Ishikawa (cell line): ENCODE data around the gene PALLD.

Experiments used
- CEBPB ChIP-seq: IDR thresholded peaks from 2 replicates; pipeline ENCODE4 v1.6.1; 2012
- CREB1 ChIP-seq: IDR thresholded peaks from 2 replicates; pipeline ENCODE4 v1.6.1; 2012; ENCODE audit warnings: low read depth
- EGR1 ChIP-seq: IDR thresholded peaks from 2 replicates; pipeline ENCODE4 v1.6.1; 2012
- EP300 ChIP-seq: IDR thresholded peaks from 2 replicates; pipeline ENCODE4 v1.6.1; 2012; ENCODE audit warnings: borderline replicate concordance
- FOXM1 ChIP-seq: IDR thresholded peaks from 2 replicates; pipeline ENCODE4 v1.6.1; 2012; ENCODE audit warnings: low read depth, borderline replicate concordance
- MAX ChIP-seq: IDR thresholded peaks from 2 replicates; pipeline ENCODE4 v1.6.1; 2012
- NFIC ChIP-seq: IDR thresholded peaks from 2 replicates; pipeline ENCODE4 v1.6.1; 2012
- RAD21 ChIP-seq: IDR thresholded peaks from 2 replicates; pipeline ENCODE4 v1.6.1; 2012; ENCODE audit warnings: low read depth
- REST ChIP-seq: IDR thresholded peaks from 2 replicates; pipeline ENCODE4 v1.6.1; 2012; ENCODE audit warnings: low read depth, mild to moderate bottlenecking
- TAF1 ChIP-seq: IDR thresholded peaks from 2 replicates; pipeline ENCODE4 v1.6.1; 2012; ENCODE audit warnings: low read depth, mild to moderate bottlenecking
- TCF12 ChIP-seq: IDR thresholded peaks from 2 replicates; pipeline ENCODE4 v1.6.1; 2012; ENCODE audit warnings: low read depth
- TEAD4 ChIP-seq: IDR thresholded peaks from 2 replicates; pipeline ENCODE4 v1.6.1; 2012
- USF1 ChIP-seq: IDR thresholded peaks from 2 replicates; pipeline ENCODE4 v1.6.1; 2012
- YY1 ChIP-seq: IDR thresholded peaks from 2 replicates; pipeline ENCODE4 v1.6.1; 2012; ENCODE audit warnings: low read depth
- ZBTB7A ChIP-seq: IDR thresholded peaks from 2 replicates; pipeline ENCODE4 v1.6.1; 2012; ENCODE audit warnings: low read depth

The PALLD gene

DNA sequence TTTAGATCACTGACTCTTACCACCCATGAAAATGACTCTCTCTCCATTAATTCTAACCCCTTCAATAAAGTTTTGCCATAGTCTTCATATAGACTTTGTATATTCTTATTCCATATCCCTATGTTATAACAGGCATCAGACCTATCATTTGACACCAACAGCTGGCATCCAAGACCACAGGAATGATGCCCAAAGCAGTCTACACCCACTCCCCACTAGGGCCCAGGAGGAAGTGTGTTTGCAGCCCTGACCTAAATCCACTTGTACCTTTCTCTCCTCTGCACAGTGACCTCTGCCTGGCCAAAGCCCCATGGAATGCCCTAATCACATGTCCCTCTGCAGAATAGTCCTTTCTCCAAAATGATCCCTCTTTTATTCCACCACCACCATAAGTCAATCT lies 294.0 kb downstream of the PALLD start:
- TF ChIP-seq TAF1 (no peak), FOXM1 (no peak), EGR1 (no peak), USF1 (no peak)

- TF ChIP-seq EP300 (no peak), NFIC (no peak), RAD21 (no peak), MAX (no peak), YY1 (no peak), TAF1 (no peak), ZBTB7A (no peak), TCF12 (no peak), TEAD4 (no peak), CEBPB (no peak), REST (no peak), EGR1 (no peak), USF1 (no peak), FOXM1 (no peak), CREB1 (no peak)
These were observed 294.5 kb downstream of the PALLD start for GRCh38 chr4:168791376-168791775.

- TF ChIP-seq MAX = no peak
- TF ChIP-seq FOXM1 = no peak
- no peak for TF ChIP-seq USF1
- TF ChIP-seq CEBPB = no peak
- no peak for TF ChIP-seq NFIC
- no peak for TF ChIP-seq EP300
- TF ChIP-seq TAF1 = no peak
- TF ChIP-seq REST = no peak
- TF ChIP-seq TCF12 = no peak
- TF ChIP-seq RAD21 = no peak
- TF ChIP-seq CREB1 = no peak
- no peak for TF ChIP-seq TEAD4
- no peak for TF ChIP-seq ZBTB7A
- TF ChIP-seq EGR1 = no peak
- TF ChIP-seq YY1 = no peak
These were observed 296.7 kb downstream of the PALLD start for GRCh38 chr4:168793542-168793941.

- TF ChIP-seq FOXM1 (no peak), NFIC (no peak), CREB1 (no peak), CEBPB (no peak), TAF1 (no peak), EGR1 (no peak), USF1 (no peak), ZBTB7A (no peak), YY1 (no peak), RAD21 (no peak)
These were observed 297.3 kb downstream of the PALLD start for GRCh38 chr4:168794092-168794707.

DNA sequence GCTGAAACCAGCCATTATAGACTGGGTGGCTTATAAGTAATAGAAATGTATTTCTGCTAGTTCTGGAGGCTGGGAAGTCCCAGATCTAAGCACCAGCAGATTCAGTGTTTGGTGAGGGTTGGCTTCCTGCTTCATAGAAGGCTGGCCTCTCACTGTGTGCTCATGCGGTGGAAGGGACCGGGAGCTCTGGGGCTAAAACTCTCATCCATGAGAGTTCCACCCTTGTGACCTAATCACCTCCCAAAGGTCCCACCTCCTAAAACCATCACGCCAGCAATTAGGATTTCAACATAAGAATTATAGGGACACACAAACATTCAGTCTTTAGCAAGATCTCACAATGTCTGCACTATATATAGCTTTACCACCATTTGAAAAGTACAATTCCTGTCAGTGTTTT lies 298.0 kb downstream of the PALLD start:
- no peak for TF ChIP-seq TEAD4

DNA sequence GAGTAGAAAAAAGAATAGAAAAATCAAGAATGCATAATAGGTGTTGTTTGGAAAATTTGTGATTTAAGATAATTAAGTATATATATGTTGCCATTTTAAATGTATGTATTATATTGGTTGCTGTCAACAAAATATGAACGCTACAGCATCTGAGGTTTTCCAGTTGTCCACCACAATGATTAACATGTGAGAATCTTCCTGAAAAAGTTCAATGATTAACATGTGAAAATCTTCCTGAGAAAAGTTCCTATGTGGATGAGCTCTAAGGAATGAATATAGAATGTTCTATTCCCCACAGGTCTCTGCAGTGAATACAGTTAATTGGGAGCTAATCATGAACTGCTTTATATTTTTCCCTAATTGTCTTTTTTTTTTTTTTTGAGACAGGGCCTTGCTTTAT lies 298.5 kb downstream of the PALLD start:
- no peak for TF ChIP-seq ZBTB7A
- TF ChIP-seq NFIC = no peak
- TF ChIP-seq USF1 = no peak
- TF ChIP-seq TAF1 = no peak
- TF ChIP-seq MAX = no peak
- no peak for TF ChIP-seq RAD21
- TF ChIP-seq EP300 = no peak
- no peak for TF ChIP-seq EGR1
- TF ChIP-seq REST = no peak
- no peak for TF ChIP-seq TCF12
- no peak for TF ChIP-seq TEAD4
- no peak for TF ChIP-seq FOXM1
- TF ChIP-seq YY1 = no peak
- no peak for TF ChIP-seq CREB1
- TF ChIP-seq CEBPB = no peak
